GM18909 (cell line): Measurements from ENCODE around the gene ARID4B.
"Not testable (repeated sequence)": the region's sequence is repeated elsewhere in the genome, so short reads cannot be mapped to it uniquely, and the experiment has no call there.

ENCODE experiments used
- ATAC-seq: cut with Tn5 transposase; IDR thresholded peaks from one replicate; pipeline ENCODE4 v1.9.1; 2021; ENCODE audit warnings: mild to moderate bottlenecking; ENCODE audit not compliant: unreplicated experiment, poor library complexity

The ARID4B gene

DNA sequence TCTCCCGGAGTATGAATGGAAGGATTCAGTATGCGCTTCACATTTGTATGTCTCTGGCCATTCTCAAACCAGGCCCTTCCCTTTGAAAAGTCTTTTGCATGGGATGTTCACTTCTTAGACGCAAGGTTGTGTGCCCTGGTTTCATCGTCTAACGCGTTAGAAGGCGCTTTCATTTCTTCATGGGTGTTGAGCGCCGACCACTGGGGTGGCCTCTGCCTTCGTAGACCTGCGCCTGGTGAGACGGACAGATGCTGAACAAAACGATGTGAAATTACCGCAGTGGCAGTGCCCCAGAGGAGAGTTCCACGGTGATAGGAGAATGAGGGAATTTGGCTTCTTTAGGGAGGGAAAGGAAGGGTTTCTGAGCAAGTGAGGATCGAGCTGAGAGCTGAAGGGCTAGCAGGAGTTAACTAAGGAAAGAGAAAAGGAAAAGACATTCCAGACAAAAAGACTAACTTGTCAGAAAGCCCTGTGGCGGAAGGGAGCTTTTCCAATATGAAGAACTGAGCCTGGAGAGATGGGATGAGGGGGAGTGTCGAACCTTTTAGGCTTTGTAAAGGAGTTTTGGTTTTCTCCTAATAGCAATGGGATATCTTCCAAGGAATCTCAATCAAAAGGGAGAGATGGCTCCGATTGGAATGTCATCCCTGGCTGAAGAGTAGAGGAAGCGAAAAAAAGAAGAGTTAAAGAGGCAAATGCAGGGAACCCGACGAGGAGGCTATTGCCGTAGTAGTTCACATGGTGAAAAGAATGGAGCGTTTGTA lies 1.3 kb upstream of the ARID4B start:
- peak; percentile 34 for ATAC-seq

DNA sequence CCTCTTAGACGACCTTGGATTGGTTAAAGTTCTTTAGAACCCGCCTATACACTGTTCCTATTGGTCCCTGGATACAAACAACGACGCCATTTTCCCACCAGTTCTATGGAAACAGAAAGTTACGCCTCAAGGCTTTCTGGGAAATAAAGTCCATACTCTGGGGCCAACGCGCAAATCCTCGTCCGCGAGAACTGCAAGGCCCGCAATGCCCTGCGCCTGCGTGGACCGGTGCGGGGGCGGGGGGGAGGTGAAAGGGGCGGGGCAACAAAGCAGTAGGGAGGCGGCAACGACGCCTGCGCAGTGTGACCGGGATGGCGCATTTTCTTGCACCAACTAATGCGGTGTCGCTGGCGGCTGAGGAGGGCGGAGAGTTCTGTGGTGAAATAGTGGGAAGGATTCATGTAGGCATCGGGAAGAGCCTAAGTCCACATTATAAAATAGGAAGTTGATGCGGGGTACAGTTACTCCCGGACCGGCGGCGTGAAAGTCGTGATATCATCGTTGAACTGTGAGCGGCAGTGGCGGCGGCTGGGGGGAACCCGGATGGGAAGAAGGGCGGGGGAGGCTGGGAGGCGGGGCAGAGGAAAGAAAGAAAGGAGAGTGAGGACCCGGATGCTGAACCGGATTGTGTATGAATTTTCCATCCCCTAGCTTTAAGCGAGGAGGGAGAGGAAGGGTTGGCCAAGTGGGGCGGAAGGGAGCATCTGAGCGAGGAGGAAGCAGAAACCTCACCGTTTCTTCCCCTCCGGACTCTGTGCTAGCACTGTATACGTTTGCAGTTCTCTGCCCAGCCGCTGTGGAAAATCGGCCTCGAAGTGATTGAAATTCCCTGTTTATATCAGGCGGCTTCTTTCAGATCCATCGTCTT lies 526 bp upstream of the ARID4B start, which contains the start of gene GGPS1:
Gene GGPS1 (plus strand): TSS at position 300 of the 868 bp plus-strand sequence. CDS start 6,695 bp downstream, outside the sequence.
- peak; percentile 73 for ATAC-seq

DNA sequence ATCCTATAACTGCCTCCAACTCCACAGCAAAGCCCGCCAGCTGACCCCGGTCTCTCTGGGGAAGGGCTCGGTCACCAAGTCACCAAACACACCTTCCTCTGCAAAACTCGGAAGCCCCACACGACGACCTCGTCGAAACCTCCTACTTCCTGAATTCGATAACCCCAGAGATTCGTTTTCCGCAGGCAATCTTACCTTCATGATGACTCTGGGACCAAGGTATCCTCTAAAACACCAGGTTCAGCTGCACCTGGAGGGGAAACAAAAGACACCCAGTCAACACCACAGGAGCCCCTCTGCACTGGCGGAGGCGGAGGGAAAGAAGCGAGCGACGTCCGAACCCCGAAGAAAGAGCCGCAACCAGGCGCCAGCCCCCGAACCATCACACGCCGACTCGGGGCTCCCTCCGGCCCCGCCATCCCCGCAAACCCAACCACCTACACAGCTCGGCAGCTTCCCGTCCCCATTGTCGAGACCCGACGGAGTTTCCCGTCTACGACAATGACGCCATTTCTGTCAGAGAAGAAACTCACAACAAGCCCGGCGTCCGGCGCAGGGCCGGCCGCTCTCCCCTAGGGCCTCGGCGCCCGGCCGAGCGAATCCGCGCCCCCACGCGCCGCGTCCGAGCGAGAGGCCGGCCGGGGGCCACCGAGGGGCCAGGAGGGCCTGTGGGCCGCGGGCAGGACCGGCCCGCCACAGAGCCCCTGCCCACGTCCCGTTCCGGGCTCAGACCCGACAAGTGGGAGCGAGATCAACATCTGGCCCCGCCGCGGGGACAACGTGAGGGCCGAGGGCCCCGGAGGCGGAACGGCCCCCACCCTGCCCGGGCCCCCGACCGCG lies 1.0 kb downstream of the ARID4B start:
- ATAC-seq, result peak; percentile 20

DNA sequence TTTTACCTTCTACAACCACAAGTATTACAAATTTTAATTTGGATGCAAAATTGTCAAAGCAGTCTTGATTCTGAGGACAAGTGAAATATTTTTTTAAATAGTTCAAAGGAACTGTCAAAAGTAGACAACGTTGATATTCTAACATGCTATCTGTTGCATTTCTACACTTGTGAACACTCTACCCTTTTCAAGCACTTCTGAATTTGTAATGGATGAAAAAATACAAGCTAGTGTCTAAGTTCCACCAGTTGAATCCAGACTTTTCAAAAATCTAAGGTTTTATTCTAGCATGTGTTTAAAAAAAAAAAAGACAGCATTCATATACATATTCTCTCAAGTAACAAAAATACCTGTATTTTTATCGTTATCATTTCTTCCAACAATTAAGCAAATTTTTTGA lies 2.1 kb downstream of the ARID4B start:
- ATAC-seq, result no peak

DNA sequence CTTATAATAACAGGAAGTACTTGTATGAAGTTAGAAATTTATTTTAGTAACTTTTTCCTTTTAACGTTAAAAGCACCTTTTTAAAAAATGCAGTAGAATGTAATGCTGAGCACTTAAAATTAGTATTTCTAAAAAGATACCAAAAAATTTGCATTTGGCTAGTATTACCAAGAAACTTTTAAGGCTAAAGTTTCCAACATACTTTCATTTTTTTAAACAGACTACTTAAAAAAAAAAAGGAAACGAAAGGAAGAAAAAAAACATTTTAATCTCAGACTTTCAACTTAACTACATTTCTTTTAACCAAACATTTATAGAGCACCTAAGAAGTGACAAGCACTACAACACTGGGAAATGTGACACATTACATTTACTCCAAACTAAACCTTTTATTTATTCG lies 2.8 kb downstream of the ARID4B start:
- ATAC-seq, result no peak

DNA sequence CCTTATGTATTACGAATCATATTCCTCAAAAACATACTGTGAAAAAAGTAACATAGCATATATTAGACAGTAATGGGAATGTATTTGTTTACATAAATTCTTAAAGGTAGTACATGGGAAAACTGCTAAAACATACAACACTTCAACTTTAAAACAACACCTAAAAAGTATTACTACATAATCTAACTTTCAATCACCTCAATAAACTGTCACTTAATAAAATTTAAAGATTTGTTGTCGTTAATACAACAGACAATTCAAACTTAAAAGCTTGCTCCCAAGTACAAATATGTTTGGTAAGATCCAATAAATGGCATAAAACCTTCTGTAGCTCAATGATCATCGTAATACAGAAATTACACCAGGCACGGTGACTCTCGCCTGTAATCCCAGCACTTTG lies 3.7 kb downstream of the ARID4B start:
- ATAC-seq, result no peak

DNA sequence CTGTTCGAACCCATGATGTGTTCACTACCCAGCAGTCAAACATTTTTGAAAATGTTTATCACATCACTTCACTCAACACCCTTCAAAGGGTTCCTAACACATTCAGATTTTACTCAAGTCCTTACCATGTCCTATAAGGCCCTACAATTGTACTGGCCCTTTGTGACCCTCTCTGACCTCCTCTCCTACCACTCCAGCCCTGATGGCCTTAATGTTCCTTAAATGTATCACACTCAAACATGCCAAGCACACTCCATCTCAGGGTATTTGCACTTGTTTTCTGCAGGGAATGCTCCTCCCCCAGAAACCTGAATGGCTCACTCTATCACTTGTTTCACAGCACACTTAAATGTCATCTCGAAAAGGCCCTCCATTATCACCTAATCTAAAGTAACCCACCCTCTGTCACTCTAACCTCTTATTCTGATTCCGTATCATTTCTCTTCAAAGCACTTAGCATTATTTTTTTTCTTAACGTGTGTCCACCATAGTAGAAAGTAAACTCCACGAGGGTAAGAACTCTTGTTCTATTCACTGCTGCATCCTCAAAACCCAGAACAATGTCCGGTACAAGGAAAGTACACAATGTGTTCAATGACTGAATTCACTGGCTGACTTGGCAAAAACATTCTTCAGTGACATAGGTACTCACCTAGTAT lies 7.3 kb downstream of the ARID4B start:
- no peak for ATAC-seq

DNA sequence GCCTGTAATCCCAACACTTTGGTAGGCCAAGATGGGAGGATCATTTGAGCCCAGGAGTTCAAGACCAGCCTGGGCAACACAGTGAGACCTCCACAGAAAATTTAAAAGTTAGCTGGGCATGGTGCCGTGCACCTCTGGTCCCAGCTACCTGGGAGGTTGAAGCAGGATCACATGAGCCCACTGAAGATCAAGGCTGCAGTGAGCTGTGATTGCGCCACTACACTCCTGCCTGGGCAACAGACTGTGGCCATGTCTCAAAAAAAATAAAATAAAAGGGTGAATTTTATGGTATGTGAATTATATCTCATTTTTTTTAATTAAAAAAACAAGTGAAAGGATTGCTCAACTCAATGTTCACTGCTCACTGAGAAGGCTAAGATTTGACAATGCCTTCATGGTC lies 8.7 kb downstream of the ARID4B start:
- ATAC-seq, result no peak

DNA sequence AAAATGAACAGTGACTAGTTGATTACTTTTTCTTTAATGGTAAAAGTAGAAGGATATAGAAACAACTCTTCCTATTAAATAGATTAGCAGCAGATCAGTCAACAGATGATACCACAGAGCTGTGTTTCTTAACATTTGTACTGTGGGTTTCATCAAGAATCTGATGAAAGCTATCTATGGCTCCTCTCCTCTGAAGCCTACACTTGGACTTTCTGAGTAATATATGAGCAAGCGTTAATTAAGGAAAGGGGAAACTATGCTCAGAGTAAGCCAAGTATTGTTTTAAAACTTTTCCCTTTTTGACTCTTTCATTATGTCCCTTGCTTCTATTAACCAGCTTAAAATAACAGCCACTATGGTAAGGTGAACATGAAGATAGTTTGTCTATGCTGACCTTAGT lies 10.8 kb downstream of the ARID4B start:
- ATAC-seq, result no peak

DNA sequence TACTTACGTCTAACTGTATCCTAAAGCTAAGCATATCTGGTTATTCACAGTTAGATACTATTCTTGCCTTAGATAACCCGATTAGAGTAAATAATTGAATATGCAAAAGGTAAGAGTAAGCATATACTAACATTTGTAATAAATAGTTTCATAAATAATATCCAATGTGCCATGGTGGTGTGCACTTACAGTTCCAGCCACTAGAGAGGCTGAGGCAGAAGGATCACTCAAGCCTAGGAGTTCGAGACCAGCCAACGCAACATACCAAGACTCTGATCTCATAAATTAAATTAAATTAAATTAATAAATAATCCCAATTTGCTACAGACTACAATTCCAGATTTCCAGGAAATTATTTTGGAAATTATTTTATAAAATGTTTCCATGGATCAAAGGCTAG lies 12.2 kb downstream of the ARID4B start:
- ATAC-seq, result no peak

DNA sequence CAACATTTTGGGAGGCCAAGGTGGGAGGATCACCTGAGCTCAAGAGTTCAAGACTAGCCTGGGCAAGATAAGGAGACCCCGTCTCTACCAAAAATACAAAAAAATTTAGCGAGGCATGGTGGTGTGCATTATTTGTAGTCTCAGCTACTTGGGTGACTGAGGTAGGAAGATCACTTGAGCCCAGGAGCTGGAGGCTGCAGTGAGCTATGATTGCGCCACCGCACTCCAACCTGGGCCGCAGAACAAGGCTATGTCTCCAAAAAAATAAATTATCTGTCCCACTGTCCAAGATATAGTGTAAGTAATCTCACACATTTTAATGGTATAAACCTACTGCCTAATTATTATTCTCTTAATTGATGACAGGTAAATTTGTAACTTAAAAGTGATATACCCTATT lies 12.8 kb downstream of the ARID4B start:
- no peak for ATAC-seq

DNA sequence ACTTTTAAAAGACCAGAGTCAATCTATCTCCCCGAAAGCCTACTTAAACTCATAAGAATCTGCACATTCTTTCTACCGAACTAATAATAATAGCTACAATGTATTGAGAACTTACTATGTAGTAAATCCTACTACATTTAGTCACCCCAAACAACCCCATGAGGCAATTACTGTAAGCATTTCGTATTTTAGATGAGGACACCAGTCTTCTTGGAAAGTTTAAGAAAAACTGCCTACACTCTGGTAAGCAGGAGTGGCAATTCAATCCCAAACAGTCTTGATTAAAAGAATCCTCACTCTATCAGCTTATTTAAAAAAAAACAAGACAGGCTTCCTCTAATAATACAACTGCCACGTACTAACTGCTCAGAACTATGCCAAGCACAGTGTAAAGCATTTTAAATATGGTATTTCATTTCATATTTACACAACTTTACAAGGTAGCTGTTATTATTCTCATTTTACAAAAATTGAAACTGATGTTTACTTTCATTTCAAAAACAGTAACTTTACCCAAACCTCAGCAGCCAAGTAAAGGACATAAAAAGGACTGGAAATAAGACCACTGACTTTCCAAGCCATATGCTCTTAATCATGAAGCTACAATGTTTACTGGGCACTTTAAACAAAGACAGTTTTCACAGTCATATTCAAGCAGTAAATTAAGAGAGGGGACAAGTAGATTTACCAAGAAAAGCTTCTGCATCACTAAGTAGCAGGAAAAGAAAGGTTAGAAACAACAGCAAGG lies 13.9 kb downstream of the ARID4B start:
- ATAC-seq, result no peak

DNA sequence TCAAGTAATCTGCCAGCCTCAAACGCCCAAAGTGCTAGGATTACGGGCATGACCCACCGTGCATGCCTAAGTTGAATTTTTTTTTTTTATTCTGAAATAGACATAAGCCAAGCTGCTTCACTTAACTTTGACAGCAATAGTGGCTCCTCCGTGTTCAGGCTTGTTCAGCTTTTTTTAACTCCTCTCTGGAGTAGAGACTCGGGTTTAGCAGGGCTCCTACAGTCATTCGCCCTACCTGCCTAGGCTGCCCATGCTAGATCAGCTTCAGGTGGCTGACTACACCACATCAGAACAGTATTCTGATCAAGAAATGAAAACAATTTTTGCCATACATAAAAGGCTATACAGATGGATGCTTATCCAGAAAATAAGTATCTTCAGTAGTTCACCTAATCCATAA lies 14.7 kb downstream of the ARID4B start:
- no peak for ATAC-seq

DNA sequence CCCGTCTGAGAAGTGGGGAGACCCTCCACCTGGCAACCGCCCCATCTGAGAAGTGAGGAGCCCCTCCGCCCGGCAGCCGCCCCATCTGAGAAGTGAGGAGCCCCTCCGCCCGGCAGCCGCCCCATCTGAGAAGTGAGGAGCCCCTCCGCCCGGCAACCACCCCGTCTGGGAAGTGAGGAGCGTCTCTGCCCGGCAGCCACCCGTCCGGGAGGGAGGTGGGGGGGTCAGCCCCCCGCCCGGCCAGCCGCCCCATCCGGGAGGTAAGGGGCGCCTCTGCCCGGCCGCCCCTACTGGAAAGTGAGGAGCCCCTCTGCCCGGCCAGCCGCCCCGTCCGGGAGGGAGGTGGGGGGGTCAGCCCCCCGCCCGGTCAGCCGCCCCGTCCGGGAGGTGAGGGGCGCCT lies 18.8 kb downstream of the ARID4B start:
- ATAC-seq, result not testable (repeated sequence)

DNA sequence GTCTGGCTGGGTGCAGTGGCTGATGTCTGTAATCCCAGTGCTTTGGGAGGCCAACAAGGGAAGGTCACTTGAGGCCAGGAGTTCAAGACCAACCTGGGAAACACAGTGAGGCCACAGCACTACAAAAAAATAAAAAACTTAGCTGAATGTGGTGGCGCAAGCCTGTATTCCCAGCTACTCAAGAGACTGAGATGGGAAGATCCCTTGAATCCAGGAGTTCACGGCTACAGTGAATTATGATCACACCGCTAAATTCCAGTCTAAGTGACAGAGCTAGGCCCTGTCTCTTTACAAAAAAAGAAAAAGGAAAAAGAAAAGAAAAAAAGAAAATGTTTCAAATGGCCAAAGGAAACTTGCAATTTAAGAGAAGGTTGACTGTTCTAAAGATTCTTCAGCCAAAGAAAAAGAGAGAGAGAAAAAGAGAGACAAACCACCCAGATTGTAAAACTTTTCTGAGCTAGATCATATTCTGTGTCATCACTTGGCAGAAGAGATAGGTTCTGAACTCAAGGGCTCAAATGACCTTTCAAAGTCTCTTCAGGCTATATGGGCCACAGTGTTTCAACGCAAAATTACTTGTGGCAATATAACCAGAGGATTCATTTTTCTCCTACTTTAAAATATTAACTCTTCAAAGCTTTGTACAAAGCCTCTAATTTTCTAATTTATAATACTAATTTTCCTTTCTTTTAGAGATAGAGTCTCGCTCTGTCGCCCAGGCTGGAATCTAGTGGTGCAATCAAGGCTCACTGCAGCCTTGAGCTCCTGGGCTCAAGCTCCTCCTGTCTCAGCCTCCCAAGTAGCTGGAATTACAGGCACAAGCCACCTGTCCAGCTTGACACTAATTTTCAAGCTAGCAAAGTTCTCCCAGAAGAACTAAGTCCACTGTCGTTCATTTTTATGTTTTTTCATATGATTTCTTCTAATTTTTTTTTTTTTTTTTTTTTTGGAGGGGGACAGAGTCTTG lies 20.5 kb downstream of the ARID4B start:
- no peak for ATAC-seq

DNA sequence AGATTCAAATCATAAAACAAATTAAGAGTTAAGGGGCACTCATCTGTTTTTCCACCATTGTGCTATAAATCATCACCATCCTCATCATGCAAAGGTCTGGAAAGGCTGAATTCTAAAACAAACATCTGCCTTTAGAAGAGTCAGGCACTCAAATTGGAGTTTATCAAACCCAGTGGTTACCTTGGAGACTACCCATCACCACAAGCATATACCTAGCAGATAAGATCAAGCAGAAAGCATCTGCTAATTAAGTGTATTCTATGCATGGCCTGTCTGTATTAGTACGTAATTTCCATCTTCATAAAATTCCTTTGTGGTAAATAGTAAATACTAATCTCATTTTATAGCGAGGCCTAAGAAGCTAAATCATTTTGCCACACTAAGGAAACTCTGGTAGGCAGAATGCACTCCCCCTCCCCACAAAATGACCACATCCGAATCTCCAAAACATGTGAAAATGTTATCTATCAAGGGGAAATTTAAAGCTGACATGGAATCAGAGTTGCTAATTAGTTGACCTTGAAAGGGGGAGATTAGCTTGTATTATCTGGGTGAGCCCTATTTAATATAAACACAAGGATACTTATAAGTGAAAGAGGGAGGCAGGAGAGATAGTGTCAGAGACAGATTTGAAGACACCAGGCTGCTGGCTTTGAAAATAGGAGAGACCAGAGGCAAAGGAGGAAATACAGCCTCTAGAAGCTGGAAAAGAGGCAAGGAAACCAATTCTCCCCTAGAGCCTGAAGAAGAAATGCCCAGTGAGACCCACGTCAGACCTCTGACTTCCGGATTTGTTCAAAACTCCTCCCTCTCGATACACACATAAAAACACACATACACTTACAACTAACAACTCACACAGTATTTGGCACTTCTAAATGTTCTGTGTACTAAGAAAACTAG lies 23.2 kb downstream of the ARID4B start:
- no peak for ATAC-seq

DNA sequence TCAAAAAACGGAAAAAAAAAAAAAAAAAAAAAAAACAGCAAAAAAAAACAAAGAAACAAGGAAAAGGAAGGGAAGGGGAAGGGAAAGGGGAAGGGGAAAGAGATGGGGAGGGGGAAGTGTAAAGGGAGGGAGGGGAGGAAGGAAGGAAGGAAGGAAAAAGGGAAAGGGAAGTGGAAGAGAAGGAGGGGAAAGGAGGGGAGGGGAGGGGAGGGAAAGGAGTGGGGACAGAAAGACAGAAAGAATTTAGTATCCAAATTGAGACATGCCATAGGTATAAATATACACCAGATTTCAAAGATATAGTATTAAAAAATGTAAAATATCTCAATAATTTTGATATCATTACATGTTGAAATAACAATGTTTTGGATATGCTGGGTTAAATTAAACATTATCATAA lies 25.8 kb downstream of the ARID4B start:
- ATAC-seq, result no peak
